Measurements from ENCODE around the gene MYO18B.

Gene MYO18B

GRCh38 chr22:25895678-25896077, 153.7 kb downstream of the MYO18B start:
- DNase-seq (ENCODE audit: extremely low read depth in 1 of 2, low read depth in 1 of 2): no peak

- DNase-seq (ENCODE audit: extremely low read depth in 1 of 2, low read depth in 1 of 2): no peak
Observed at GRCh38 chr22:25896098-25896497, 154.1 kb downstream of the MYO18B start.

- no peak for DNase-seq (ENCODE audit: extremely low read depth in 1 of 2, low read depth in 1 of 2)
Observed at GRCh38 chr22:25896592-25896991, 154.6 kb downstream of the MYO18B start.

DNA sequence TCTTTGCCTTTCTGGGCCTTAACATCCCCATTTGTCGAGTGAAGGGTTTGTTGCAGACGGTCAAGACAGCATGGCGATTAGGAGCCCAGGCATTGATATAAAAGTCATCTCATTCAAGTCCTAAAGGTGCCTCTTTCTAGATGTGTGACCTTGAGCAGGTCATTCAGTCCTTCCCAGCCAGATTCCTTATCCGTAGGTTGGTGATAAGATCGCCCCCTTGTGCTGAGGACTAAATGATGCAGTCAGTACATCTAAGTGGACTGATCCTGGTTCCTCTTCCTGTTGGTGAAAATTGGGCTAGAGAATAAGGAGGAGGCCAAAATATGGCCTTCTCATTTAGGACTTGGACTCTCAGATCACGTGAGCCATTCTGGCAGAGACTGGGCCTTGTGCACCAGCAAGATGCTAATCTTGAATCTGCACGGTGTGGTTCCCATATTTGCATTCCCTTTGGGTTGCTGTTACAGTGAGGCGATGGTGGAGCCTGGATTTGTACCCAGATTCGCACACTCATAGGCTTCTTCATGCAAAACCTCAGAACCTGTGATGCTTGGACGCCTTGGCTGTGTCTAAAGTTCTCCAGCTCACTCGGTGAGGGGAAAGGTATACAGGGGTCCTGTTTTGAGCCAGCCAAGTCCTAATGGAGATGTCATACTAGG, 156.8 kb downstream of the MYO18B start:
- no peak for DNase-seq (ENCODE audit: extremely low read depth in 1 of 2, low read depth in 1 of 2)

DNA sequence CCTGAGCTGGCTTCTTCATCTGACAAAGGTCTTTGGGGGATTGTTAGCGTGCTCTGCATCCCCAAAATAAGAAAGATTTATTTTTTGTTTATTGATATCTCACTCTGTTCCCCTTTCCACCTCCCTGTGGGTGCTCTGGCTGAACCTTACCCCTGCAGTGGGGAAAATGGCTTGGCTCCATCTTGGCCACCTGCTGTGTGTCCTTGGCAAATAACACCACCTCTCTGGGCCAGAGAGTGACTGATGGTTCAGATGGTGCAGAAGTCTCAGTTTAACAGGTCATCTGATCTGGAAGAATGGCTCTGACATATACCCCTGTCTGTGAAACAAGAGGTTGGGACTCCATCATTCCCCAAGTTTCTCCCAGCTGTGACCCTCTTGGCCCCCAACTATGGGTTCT, 157.6 kb downstream of the MYO18B start:
- no peak for DNase-seq (ENCODE audit: extremely low read depth in 1 of 2, low read depth in 1 of 2)

GRCh38 chr22:25900390-25900789, 158.4 kb downstream of the MYO18B start:
- DNase-seq (ENCODE audit: extremely low read depth in 1 of 2, low read depth in 1 of 2): no peak

DNA sequence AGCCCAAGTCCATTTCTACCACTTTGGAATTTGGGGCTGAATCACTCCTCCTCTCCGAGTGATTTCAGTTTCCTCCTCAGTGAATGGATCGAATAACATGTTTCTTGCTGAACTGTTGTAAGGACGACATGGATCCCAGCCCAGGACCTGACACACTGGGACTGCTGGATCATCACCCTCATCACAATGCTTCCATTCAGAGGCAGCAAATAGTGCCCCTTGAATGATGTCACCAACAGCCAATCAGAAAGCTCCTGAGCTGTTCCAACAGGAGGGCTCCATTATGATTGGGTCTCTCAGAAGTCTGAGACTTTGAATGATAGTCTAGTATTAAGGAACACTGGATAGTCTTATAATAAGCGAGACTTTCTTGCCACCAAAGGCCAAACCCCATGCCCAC, 158.9 kb downstream of the MYO18B start:
- no peak for DNase-seq (ENCODE audit: extremely low read depth in 1 of 2, low read depth in 1 of 2)

GRCh38 chr22:25902402-25902801, 160.4 kb downstream of the MYO18B start:
- no peak for DNase-seq (ENCODE audit: extremely low read depth in 1 of 2, low read depth in 1 of 2)

GRCh38 chr22:25903294-25903693, 161.3 kb downstream of the MYO18B start:
- DNase-seq (ENCODE audit: extremely low read depth in 1 of 2, low read depth in 1 of 2): no peak

DNA sequence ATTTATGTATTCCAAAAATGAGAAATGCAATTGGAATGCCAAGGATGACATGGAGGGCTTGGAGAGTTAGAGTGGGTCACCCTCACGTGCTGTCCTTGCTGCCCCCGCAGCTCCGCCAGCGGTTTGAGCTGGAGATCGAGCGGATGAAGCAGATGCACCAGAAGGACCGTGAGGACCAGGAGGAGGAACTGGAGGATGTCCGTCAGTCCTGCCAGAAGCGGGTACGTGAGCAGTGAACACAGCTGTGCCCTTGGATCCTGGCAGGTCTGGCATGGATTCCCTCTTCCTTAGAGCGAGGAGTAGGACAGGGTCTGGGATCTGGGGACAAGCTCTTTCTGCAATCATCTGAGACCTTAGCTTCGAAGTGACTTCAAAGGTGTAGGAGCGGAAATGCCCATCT, 166.2 kb downstream of the MYO18B start:
- no peak for DNase-seq (ENCODE audit: extremely low read depth in 1 of 2, low read depth in 1 of 2)

GRCh38 chr22:25908755-25909154, 166.8 kb downstream of the MYO18B start:
- no peak for DNase-seq (ENCODE audit: extremely low read depth in 1 of 2, low read depth in 1 of 2)

DNA sequence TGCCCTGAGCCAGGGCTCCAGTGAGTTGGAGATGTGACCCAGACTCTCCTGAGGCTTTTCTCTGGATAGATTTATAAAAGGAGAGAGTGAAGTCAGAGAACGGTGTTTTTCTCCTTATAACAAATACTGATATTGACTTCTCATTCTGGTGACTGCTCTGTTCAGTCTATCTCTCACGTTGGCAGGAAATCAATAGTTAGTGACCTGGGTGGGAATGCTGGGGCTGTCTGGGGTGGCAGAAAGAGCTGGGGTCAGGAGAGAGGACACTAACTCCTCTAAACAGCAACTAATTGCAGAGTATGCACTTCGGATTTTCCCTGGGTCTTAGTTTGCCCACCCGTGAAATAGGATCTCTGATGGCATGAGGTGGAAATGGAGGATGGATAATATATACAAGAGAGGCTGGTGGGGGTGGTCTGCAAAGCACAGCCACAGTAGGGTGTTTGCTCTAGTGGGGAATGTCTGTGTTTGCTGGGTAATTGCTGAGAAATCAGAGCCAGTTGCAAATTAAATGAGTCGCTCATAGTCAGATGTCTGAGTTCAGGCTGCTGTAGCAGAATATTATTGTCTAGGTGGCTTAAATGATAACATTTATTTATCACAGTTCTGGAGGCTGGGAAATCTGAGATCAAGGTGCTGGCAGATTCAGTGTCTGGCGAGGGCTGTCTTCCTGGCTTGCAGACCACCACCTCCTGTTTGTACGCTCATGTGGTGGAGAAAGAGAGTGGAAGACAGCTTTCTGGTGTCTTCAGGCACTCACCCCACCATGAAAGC, 167.8 kb downstream of the MYO18B start:
- DNase-seq (ENCODE audit: extremely low read depth in 1 of 2, low read depth in 1 of 2): no peak

DNA sequence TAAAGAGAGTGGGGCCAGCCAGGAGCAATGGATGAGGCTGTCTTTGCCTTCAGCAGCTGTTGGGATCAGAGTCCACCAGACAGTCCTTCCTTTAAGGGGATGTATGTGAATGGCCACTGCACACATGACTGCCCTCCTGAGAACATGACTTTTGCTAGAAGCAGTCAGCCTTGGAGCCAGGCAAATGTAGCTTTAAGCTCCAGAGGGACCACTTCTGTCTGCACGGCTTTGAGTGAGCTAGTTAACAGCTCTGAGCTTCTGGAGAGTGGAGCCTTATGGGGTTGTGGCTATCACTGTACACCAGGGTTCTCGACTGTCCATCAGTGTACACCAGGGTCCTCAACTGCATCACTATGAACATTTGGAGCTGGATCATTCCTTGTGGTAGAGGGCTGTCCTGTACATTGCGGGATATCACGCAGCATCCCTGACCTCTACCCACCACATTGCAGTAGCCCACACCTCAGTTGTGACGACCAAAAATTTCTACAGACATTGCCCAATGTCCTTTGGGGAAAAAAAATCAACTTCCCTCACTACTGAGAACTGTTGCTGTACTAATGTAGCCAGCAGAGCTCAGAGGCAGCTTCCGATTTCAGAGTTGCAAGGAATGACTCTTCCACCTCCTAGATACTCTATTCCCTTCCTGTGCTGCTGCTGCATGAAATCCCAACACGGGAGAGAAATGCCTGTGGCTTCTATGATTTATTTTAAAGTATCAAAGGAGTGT, 169.4 kb downstream of the MYO18B start:
- no peak for DNase-seq (ENCODE audit: extremely low read depth in 1 of 2, low read depth in 1 of 2)

GRCh38 chr22:25919452-25919851, 177.5 kb downstream of the MYO18B start:
- no peak for DNase-seq (ENCODE audit: extremely low read depth in 1 of 2, low read depth in 1 of 2)

DNA sequence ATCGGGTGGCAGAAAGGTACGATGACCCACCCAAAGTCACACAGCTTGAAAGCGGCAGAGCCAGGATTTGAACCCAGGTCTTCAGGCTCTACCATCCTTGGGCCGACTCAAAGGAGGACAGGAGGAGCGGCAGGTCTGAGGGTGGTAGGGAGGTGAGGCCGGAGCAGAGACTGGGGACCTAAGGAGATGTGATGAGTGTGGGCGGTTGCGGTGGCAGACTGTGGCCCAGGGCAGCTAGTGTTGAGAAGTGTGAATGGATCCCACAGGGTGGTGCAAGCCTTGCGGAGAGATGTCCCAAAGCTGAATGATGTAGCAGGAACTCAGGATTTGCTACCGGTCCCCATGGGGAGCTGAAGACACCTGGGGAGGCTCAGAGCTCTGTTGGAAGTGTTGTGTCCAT, 180.2 kb downstream of the MYO18B start:
- DNase-seq (ENCODE audit: extremely low read depth in 1 of 2, low read depth in 1 of 2): no peak

GRCh38 chr22:25923914-25924313, 181.9 kb downstream of the MYO18B start:
- no peak for DNase-seq (ENCODE audit: extremely low read depth in 1 of 2, low read depth in 1 of 2)

- DNase-seq (ENCODE audit: extremely low read depth in 1 of 2, low read depth in 1 of 2): no peak
Observed at GRCh38 chr22:25928038-25928437, 186.1 kb downstream of the MYO18B start.

- no peak for DNase-seq (ENCODE audit: extremely low read depth in 1 of 2, low read depth in 1 of 2)
Observed at GRCh38 chr22:25929321-25929878, 187.4 kb downstream of the MYO18B start.

DNA sequence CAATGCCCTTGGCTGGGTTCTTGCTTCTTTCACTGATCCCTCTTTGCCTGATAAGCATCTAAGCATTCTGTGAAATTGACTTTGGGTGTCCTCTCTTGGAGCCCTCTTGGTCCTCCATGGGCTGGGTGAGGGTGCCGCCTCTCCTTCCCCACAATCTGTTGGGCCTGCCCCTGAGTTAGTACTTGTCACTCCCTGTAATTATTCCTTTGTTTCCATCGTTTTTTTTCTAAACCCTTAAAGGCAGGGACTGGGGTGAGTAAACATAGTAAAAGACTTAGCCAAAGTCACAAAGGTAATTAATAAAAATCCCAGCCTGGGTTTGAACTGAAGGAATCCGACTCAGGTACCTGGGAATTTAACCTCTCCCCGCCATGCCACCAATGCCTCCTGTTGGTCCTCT, 188.1 kb downstream of the MYO18B start:
- no peak for DNase-seq (ENCODE audit: extremely low read depth in 1 of 2, low read depth in 1 of 2)

GRCh38 chr22:25930788-25931310, 188.9 kb downstream of the MYO18B start:
- DNase-seq (ENCODE audit: extremely low read depth in 1 of 2, low read depth in 1 of 2): no peak

DNA sequence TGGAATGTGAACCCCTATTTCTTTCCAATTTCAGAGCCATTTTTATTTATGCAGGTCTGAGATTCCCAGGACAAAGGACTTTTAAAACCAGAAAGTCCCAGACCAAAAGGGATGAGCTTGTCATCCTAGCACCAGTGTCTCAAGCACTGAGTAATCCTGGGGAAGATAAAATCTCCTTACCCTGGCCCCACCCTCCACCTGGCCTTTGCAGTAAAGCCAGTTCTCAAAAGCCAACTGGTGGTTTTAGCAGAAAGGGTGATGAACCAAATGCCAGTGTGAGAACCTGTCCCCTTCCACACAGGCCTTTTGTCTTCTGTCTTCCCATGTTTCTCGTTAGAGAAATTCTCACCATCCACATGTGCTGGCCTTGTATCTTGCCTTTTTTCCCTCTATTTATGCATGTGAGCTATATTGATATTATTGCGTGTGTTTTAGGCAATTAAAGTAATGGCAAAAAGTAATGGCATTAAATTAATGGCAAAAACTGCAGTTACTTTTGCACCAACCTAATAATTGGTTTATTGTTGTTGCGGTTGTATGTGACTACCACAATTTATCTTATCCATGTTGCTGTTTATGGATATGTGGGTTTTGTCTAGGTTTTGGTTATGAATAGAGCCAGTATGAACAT, 191.3 kb downstream of the MYO18B start:
- DNase-seq (ENCODE audit: extremely low read depth in 1 of 2, low read depth in 1 of 2): no peak

All from stimulated activated CD8-positive, alpha-beta memory T cell treated with anti-CD3 and anti-CD28 coated beads, Interleukin-7, amount 100 ng/mL, for 48 hours (primary cell).